GM12872 (cell line): ENCODE data around the gene CLEC12A.

Experiments used
- CTCF ChIP-seq: IDR thresholded peaks from 3 replicates; pipeline ENCODE4 v1.5.1; 2011; ENCODE audit warnings: low read depth, mild to moderate bottlenecking, low read length, moderate library complexity; ENCODE audit not compliant: insufficient read depth

Gene CLEC12A

GRCh38 chr12:10012630-10013330, 41.6 kb downstream of the CLEC12A start:
- no peak for TF ChIP-seq CTCF

GRCh38 chr12:10015450-10015849, 44.2 kb downstream of the CLEC12A start:
- no peak for TF ChIP-seq CTCF

GRCh38 chr12:10016881-10017280, 45.7 kb downstream of the CLEC12A start:
- TF ChIP-seq CTCF, result no peak

GRCh38 chr12:10018386-10018785, 47.2 kb downstream of the CLEC12A start:
- TF ChIP-seq CTCF, result no peak

GRCh38 chr12:10021342-10021741, 50.1 kb downstream of the CLEC12A start:
- no peak for TF ChIP-seq CTCF

GRCh38 chr12:10025236-10025635, 54.0 kb downstream of the CLEC12A start:
- no peak for TF ChIP-seq CTCF

GRCh38 chr12:10027311-10027710, 56.1 kb downstream of the CLEC12A start:
- no peak for TF ChIP-seq CTCF
